ENCODE measurements around the gene RNF126.

- no peak for TF ChIP-seq CTCF (conservative IDR thresholded peaks at IDR 0.05; ENCODE audit: low read depth, low read length)
- no peak for TF ChIP-seq MAZ (IDR thresholded peaks at IDR 0.05; ENCODE audit: borderline replicate concordance, low read depth, low read length)
- no peak for TF ChIP-seq POLR2A (IDR thresholded peaks at IDR 0.05; ENCODE audit: low read depth, low read length)
- TF ChIP-seq USF2 (IDR thresholded peaks at IDR 0.05; ENCODE audit: low read depth, low read length) = no peak
- no peak for TF ChIP-seq FOS (IDR thresholded peaks at IDR 0.05; ENCODE audit: low read depth, low read length)
These were observed 38.4 kb downstream of the RNF126 start for GRCh38 chr19:624433-625109.
